ACC112 (cell line): ENCODE data around the gene TGFBI.

Experiments used
- H2AFZ ChIP-seq: fragments of 200-600 bp; sonication (generic); one replicate; pipeline ENCODE4 v1.6.0; 2017; ENCODE audit warnings: antibody characterized with exemption, low read length; ENCODE audit not compliant: unreplicated experiment
- H3K27ac ChIP-seq: fragments of 200-600 bp; sonication (generic); 2 replicates; pipeline ENCODE4 v1.5.1; 2014; ENCODE audit warnings: low read depth, mild to moderate bottlenecking, antibody characterized with exemption, low read length, moderate library complexity
- H3K27me3 ChIP-seq: fragments of 200-600 bp; sonication (generic); 2 replicates; pipeline ENCODE4 v1.6.1; 2014; ENCODE audit warnings: mild to moderate bottlenecking, antibody characterized with exemption, low read length, moderate library complexity, mixed read lengths; ENCODE audit not compliant: insufficient read depth
- H3K36me3 ChIP-seq: fragments of 200-600 bp; sonication (generic); 2 replicates; pipeline ENCODE4 v1.6.1; 2016; ENCODE audit warnings: mild to moderate bottlenecking, antibody characterized with exemption, low read length, moderate library complexity, mixed read lengths; ENCODE audit not compliant: insufficient read depth
- H3K4me1 ChIP-seq: fragments of 200-600 bp; sonication (generic); one replicate; pipeline ENCODE4 v1.6.1; 2016; ENCODE audit warnings: low read length, mixed read lengths; ENCODE audit not compliant: insufficient read depth, unreplicated experiment, control insufficient read depth
- H3K4me3 ChIP-seq: fragments of 200-600 bp; sonication (generic); 2 replicates; pipeline ENCODE4 v1.5.1; 2014; ENCODE audit warnings: mild to moderate bottlenecking, low read depth, low read length
- H3K79me2 ChIP-seq: fragments of 200-600 bp; sonication (generic); one replicate; pipeline ENCODE4 v1.6.0; 2016; ENCODE audit warnings: low read length; ENCODE audit not compliant: control insufficient read depth, unreplicated experiment, insufficient read depth

TGFBI gene

DNA sequence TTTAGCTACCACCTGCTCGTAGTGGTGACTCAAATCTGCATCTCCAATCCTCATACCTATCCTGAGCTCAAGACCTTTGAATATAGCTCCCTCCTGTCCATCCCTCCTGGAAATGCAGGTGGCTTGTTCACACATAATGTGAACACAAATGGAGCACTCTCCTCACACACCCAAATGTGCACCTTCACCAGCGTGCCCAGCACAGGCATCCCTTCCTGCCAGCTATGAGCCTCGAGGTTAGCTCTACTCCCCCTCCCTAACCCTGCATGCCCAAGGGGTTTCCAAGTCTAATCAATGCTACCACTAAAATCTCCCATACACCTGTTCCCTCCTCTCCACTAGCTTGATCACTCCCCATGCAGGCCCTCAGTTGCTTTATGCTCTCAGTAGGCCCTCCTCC, 2.2 kb upstream of the TGFBI start:
- Histone ChIP-seq H2AFZ (no peak overlapping the region), H3K27me3 (no peaks in the 10 kb centered on the region), H3K4me1 (peaks cover 55% of the 10 kb centered on the region), H3K79me2 (peaks cover 41% of the 10 kb centered on the region), H3K36me3 (0 out of 2 replicates have a peak, but pooled peaks cover 16% of the 10 kb centered on the region), H3K4me3 (no peak overlapping the region), H3K27ac (no peak overlapping the region)

DNA sequence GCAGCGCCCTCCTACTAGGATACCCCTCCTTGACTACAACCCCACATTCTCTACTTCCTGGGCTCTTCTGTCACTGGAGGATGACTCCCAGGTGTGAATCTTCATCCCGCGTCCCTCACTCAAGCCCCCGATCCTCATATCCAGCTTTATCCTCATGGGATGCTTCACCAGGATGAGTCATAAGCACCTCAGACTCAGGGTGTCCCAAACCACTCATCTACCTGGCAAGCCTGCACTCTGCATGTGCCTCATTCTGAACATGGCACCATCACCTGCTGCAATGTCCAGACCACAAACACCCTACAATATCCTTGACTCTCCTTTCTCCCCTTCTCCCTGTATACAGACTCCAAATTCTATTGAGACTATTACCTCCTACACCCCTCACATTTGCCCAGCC, 1.5 kb upstream of the TGFBI start:
- no peak overlapping the region for H2AFZ ChIP-seq
- H3K79me2 ChIP-seq: peaks cover 47% of the 10 kb centered on the region
- H3K4me1 ChIP-seq: peaks cover 56% of the 10 kb centered on the region
- peaks cover 21% of the 10 kb centered on the region; the same call in 1 of the 2 replicates for H3K36me3 ChIP-seq
- no peaks in the 10 kb centered on the region for H3K27me3 ChIP-seq
- H3K4me3 ChIP-seq: no peak overlapping the region
- H3K27ac ChIP-seq: no peak overlapping the region

DNA sequence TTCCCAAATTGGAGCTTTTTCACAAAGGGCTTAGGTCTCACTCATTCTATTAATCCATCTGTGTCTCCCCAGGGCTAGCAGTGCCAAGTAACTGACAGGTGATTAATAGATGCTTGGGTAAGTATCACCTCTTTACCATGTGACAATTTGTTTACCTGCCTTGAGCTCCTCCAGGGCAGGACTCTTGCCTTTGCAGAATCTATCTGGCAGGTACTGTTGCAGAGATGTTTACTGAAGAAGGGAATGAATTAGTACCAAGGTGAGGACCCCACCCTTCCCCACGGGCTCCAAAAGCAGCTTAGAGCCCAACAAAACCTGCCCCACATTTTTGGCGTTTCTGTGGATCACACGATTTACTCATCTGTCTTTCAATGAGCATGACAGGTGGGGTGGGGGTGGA, 698 bp upstream of the TGFBI start:
- no peak overlapping the region for H2AFZ ChIP-seq
- peak overlapping the region; percentile 96 for H3K4me3 ChIP-seq
- peaks cover 64% of the 10 kb centered on the region for H3K4me1 ChIP-seq
- H3K79me2 ChIP-seq: peaks cover 55% of the 10 kb centered on the region
- peaks cover 26% of the 10 kb centered on the region for H3K36me3 ChIP-seq
- H3K27ac ChIP-seq: peak overlapping the region; percentile 78
- no peaks in the 10 kb centered on the region for H3K27me3 ChIP-seq

DNA sequence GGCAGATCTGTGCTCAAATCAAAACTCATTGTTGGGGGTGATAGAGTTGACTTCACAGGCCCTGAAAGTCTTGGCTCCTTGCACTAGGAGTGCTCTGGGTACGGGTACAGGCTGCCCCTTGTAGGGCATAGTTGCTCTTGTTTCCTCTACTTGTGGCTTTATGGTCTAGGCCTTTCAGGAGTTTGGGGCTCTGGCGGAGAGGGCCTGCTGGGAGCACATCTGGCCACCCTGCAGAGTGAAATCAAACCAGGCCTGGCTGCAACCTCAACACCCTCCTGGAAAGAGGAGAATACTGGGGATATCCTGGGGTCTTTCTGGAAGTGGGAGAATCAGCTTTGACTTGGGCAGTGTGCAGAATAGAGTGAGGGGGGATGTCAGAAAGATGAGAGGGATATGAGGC, 1.5 kb downstream of the TGFBI start:
- H3K27me3 ChIP-seq: no peaks in the 10 kb centered on the region
- no peak overlapping the region for H2AFZ ChIP-seq
- peaks cover 75% of the 10 kb centered on the region for H3K79me2 ChIP-seq
- H3K4me3 ChIP-seq: peak overlapping the region; percentile 96
- H3K27ac ChIP-seq: peak overlapping the region; percentile 78
- H3K36me3 ChIP-seq: peaks cover 46% of the 10 kb centered on the region
- H3K4me1 ChIP-seq: peaks cover 63% of the 10 kb centered on the region

DNA sequence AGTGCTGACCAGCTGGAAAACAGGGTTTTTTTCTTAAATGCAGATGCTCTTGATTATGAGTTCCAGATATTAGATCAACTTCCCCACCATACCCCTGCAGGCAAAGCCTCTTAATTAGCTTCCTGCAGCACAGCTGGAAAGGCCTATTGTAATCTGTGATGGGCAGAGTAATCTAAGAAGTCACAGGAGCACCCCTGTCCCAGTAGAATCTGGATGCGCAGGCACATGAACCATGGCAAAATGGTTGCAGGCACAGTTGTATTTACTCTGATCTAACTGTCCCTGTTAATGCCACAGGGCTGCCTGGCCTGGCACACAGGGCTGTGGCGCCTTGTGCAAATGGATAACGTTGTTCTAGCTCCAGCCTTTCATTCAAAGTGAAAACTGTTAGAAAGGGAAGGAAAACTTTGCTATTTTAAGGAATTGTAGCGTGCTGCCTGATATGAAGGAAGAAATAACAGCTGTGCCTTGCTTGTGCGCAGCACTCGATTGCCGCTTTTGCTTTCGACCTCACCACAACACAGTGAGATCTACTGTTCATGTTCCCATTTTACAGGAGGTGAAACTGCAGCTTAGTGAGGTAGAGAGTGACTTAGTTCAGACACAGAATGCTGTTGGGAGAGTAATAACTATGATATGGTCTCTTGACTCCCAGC, 2.3 kb downstream of the TGFBI start:
- peaks cover 81% of the 10 kb centered on the region for H3K79me2 ChIP-seq
- peak overlapping the region; percentile 96 for H3K4me3 ChIP-seq
- no peaks in the 10 kb centered on the region for H3K27me3 ChIP-seq
- H3K36me3 ChIP-seq: peaks cover 52% of the 10 kb centered on the region
- H3K27ac ChIP-seq: peak overlapping the region; percentile 78
- peaks cover 62% of the 10 kb centered on the region for H3K4me1 ChIP-seq
- H2AFZ ChIP-seq: no peak overlapping the region

DNA sequence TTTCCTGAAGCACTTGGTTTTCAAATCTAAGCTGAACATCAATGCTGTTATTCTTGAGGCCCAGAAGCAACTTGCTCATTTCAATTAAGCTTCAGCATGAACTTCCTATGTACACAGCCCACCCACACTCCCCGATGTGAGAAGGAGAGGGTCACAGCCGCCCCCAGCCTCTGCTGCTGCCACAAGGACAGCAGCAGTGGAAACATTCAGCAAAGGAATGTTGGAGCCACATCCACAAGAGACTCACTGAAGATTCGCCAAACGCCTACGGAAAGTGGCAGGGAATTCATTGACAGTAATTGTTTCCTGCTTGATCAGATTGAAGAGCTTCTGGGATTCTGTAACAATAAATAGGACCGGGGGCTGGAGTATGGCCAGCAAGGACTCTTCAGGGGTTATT, 2.9 kb downstream of the TGFBI start:
- peaks cover 64% of the 10 kb centered on the region for H3K4me1 ChIP-seq
- peaks cover 53% of the 10 kb centered on the region for H3K36me3 ChIP-seq
- peak overlapping the region; percentile 96 for H3K4me3 ChIP-seq
- H2AFZ ChIP-seq: no peak overlapping the region
- H3K27ac ChIP-seq: peak overlapping the region; percentile 78
- H3K79me2 ChIP-seq: peaks cover 82% of the 10 kb centered on the region
- H3K27me3 ChIP-seq: no peaks in the 10 kb centered on the region

DNA sequence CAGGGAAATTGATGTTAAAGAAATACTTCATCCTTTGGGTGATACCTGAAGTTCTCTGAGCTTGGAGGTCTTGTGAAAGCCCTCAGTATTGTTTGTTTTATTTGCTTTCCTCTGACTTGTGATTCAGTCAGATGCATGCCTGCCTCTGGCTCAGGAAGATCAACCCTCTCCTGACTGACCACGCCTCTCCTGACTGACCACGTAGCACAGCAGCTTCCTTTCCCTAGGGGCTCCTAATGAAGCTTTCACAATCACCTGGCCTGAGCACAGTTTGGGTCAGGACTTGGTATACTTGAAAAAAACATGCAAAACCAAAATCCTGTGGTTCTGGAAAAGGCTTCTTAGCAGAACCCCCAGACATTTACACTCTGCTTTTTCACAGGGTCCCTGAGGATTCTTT, 3.8 kb downstream of the TGFBI start:
- Histone ChIP-seq H3K4me3 (peak overlapping the region; percentile 96), H3K4me1 (peaks cover 71% of the 10 kb centered on the region), H2AFZ (no peak overlapping the region), H3K36me3 (peaks cover 61% of the 10 kb centered on the region), H3K27ac (peak overlapping the region; percentile 78), H3K27me3 (no peaks in the 10 kb centered on the region), H3K79me2 (peaks cover 89% of the 10 kb centered on the region)

DNA sequence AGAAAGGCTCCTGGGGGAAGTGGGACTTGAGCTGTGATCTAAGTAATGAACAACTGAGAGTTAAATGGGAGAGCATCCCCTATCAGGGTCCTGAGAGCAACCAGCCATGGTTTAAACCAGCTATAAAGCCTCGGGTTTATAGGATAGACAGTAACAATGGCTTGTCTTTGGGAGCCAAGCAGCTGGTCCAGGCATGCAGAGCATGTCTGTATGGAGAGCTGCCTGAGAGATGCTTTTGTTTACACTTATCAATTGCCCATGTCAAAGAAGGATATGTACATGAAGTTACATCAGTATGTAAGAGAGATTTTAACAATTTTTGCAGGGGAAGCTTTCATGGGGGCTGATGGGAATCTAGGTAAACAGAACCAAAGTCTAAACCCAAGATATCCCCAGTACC, 4.4 kb downstream of the TGFBI start:
- Histone ChIP-seq H2AFZ (no peak overlapping the region), H3K79me2 (peaks cover 88% of the 10 kb centered on the region), H3K4me3 (peak overlapping the region; percentile 96), H3K27ac (peak overlapping the region; percentile 78), H3K36me3 (peaks cover 67% of the 10 kb centered on the region), H3K27me3 (no peaks in the 10 kb centered on the region), H3K4me1 (peaks cover 69% of the 10 kb centered on the region)

DNA sequence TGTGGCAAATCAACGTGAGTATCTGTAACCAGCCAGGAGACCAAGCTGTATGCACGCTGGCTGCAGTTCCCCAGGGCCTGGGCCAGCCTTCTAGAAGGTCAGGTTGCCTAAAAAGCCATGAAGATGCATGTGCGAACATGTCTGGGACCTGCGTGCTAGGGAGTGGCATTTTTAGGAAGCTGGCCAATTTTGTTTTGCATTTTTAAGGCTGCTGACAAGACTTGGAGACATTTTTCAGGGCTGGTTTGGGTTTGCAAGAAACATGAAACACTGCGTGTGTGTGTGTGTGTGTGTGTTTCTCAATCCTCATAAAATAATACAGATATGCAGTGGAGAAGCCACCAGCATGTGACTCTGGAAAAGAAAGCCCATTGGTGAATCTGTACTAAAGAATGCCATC, 5.1 kb downstream of the TGFBI start:
- Histone ChIP-seq H3K27me3 (no peaks in the 10 kb centered on the region), H3K4me3 (peak overlapping the region; percentile 96), H3K79me2 (peaks cover 84% of the 10 kb centered on the region), H3K36me3 (peaks cover 71% of the 10 kb centered on the region), H3K4me1 (peaks cover 66% of the 10 kb centered on the region), H2AFZ (no peak overlapping the region), H3K27ac (peak overlapping the region; percentile 78)

DNA sequence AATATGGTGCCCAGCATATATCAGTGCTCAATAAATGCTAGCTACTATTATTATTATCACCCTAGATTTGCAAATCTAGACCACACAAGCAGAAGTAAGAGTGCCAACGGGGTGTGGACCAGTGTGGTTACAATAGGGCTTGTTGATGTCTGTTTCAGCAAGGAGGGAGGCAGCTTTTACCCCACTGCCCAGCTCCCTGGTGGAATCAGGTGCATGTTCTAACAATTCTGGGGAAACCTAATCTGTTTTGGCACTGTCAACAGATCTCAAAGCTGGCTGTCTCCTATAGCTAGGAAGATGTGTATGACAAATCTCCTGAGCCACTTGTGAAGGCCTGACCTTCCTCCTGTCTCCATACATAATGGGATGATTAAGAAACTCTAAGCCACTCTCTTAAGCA, 5.7 kb downstream of the TGFBI start:
- peaks cover 84% of the 10 kb centered on the region for H3K79me2 ChIP-seq
- H2AFZ ChIP-seq: no peak overlapping the region
- peak overlapping the region; percentile 78 for H3K27ac ChIP-seq
- peaks cover 70% of the 10 kb centered on the region for H3K4me1 ChIP-seq
- H3K27me3 ChIP-seq: no peaks in the 10 kb centered on the region
- peaks cover 74% of the 10 kb centered on the region for H3K36me3 ChIP-seq
- 0 out of 2 replicates have a peak overlapping the region, but pooled peaks have one; percentile 96 for H3K4me3 ChIP-seq

DNA sequence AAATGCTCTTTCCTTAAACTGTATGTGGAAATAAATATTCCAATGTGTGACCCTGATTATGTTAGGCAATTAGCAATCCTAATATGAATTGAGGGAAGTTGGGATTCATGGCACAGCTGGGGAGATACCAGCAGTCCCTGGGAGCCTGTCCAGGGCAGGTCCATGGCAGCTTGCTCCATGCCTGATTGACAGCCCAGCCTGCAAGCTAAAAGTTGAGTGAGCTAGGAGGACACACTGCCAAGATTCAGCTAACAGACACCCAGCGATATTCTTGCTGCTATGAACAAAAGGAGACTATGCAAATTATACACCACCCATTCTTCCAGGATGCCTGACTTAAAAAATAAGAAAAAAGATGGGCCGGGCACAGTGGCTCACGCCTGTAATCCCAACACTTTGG, 6.2 kb downstream of the TGFBI start:
- Histone ChIP-seq H3K27me3 (no peaks in the 10 kb centered on the region), H3K4me1 (peaks cover 75% of the 10 kb centered on the region), H3K79me2 (peaks cover 83% of the 10 kb centered on the region), H3K27ac (peak overlapping the region; percentile 78), H3K4me3 (no peak overlapping the region), H2AFZ (no peak overlapping the region), H3K36me3 (peaks cover 74% of the 10 kb centered on the region)
